Medulla oblongata (tissue), 1 donor: ENCODE data around the gene RAB20.
"Not testable (repeated sequence)": the region's sequence is repeated elsewhere in the genome, so short reads cannot be mapped to it uniquely, and the experiment has no call there.

Experiments used
- DNase-seq: peaks from one replicate; pipeline ENCODE4 v3.0.0-alpha.2; 2015; ENCODE audit errors: extremely low spot score

Gene RAB20

DNA sequence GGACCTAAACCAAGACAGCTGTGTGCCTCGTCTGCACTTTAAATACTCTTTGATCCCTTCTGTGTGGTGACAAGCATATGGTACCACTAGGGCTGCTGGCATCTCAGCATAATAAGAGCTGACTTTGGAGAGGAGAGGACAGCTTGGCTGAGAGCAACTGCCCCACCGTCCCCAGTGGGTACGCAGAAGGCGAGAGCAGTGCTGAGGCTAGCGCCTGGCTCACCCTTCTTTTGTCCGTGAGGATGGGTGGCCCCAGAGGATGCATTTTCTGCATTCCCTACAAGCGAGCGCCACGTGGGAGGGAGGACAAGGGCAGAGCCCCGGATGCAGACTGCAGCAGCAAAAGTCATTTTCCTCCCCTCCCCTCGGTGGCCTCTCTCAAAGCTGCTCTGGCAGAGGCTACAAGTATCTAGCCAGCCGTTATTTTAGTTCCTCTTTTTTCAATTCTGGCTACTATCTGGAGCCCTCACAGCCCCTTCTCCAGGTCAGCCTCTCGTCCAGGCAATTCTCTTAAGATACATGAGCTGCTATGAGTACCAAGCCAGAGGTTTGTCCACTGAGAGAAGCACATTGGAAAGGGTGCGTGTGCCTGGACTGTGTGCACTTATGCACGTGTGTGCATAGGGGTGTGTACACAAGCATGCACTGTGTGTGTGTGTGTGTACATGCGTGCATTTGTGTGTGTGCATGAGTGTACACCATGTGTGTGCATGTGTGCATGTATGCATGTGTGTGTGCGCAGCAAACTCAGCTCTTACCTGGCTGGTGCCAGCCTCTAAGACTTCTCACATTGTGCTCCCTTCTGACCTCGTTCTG lies 51.3 kb downstream of the RAB20 start:
- DNase-seq = peak; percentile 50

GRCh38 chr13:110509478-110509926 lies 52.0 kb downstream of the RAB20 start:
- DNase-seq = no peak

DNA sequence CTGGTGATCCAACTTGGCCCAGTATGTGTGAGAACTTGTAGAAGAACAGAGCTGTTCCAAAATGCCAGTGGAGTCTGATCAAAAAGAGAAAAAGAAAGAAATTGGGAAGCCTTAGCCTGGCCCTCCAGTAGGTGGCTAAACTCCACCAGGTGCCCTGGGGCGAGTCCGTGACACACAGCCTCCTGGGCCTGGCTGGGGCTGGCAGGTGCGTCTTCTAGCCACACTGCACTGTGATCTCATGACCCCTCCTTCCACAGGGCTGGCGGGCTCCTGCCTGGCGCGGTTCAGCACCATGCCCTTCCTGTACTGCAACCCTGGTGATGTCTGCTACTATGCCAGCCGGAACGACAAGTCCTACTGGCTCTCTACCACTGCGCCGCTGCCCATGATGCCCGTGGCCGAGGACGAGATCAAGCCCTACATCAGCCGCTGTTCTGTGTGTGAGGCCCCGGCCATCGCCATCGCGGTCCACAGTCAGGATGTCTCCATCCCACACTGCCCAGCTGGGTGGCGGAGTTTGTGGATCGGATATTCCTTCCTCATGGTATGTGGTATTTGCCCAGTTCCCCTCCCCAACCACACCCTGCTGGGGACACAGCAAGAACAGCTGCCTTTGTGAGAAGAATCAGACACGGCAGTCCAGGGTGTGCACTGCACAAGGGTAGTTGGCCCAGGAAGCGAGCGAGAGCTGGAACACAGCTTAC lies 53.7 kb downstream of the RAB20 start:
- DNase-seq = no peak

- DNase-seq = no peak
Measured at GRCh38 chr13:110506859-110507566, 54.5 kb downstream of the RAB20 start.

- no peak for DNase-seq
Measured at GRCh38 chr13:110506396-110506795, 55.1 kb downstream of the RAB20 start.

DNA sequence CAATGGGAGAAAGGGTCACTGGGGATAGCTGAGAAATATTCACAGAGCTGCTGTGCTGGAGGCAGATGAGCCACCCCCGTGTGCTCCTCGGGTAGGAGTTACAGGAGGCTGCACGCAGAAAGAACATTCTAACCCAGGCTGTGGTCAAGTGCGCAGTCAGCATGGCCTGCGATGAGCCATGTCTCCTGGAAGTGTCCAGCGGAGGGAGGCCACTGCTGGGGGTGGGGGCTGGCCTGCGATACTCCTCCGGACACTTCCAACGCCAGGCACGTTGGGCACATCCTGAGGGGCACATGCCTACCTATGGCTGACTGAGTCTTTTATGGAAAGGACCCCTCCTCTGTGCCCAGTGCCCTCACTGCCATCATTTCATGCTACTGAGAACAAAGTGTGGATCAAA lies 55.9 kb downstream of the RAB20 start:
- no peak for DNase-seq

- no peak for DNase-seq
Measured at GRCh38 chr13:110503979-110504499, 57.5 kb downstream of the RAB20 start.

DNA sequence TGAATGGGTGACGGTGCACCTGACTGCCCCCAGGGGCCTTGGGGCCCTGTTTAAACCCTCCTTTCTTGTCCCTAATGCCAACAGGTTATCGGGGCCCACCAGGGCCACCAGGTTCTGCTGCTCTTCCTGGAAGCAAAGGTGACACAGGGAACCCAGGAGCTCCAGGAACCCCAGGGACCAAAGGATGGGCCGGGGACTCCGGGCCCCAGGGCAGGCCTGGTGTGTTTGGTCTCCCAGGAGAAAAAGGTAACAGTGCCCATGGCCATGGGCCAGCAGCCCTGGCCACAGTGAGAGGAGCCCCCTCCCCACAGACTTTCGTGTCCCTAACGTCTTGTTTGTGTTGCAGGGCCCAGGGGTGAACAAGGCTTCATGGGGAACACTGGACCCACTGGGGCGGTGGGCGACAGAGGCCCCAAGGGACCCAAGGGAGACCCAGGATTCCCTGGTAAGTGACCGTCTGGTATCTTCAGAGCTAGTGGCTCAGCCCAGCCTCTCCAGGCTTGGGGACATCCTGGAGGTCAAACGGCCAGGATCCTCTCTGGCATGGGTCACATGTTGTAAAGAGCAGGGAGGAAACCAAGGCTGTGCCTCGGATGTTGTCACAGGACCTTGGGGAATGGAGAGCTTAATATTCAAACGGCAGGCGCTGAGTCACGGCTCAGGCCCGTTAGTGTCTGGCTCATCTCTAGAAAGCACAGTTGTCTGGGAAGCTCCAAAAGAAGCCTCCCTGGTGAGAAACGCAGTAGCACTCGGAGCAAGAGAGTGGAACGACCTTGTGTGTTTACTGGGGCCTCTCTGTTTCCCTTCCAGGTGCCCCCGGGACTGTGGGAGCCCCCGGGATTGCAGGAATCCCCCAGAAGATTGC lies 58.3 kb downstream of the RAB20 start:
- DNase-seq = no peak

DNA sequence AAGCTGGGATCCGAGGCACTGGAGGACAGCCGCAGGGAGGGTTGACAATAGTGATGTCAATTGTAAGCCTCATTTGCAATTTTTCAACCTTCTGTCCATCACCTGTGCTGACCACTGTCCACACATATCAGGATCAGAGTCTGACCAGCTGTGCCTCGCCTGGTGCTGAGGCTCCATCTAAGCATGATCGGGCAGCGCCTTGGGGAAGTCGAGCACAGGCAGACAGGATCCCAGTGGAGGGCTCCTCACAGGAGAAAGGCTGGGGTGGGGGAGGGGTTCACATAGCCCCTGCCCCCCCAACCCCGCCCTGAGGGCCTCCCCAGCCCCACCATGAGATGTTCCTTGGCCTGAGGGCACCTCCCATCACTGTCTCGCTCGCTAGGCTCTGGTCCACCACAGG lies 60.3 kb downstream of the RAB20 start:
- no peak for DNase-seq

- DNase-seq = no peak
Measured at GRCh38 chr13:110500341-110500740, 61.2 kb downstream of the RAB20 start.

GRCh38 chr13:110499621-110500281 lies 61.8 kb downstream of the RAB20 start:
- no peak for DNase-seq

DNA sequence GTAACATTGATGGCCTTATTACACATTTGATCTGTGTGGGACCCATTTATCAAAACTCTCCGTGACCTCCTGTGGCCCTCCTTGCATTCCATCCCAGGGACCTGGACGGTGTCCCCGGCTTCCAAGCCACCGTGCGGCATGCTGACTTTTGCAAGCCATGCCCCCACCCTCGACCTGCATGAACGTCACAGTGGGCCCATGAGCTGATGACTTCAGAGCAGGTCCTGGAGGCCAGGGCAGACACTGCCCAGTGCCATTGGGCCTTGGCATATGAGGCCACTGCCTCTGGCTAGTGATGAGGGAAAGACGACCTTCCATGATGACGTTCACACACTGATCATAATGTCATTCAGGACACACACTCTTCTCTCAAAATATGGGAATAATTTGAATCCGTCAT lies 62.8 kb downstream of the RAB20 start:
- no peak for DNase-seq

DNA sequence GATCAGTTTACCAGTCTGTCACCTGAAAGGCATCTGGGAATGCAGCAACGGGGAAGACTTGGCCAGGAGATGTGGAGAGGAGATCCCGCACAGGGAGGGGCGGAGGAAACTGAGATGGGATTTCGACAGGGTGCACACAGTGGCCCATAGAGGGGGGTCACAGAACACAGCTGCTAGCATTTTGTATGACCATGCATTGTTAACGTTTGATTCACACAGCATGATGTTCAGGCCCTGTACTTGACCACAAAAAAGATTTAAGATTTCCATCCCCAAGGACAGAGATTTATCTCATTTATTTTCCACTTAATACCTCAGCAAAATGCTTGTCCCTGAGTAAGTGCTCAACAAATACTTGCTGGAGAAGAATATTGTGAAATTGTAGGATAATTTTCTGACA lies 63.2 kb downstream of the RAB20 start:
- DNase-seq = no peak

DNA sequence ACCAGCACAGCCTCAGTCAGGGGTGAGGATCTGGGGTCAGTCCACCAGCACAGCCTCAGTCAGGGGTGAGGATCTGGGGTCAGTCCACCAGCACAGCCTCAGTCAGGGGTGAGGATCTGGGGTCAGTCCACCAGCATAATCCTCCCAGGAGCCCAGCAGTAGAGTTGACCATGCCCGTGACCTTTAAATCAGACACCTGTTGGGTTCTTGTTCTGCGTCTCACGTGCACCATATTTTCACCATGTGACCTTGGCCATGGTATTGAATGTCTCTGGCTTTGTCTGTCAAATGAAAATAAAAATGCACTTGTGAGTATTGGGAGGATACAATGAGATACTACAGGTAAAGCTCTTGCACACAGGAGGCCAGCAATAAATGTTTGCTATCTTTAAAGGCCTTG lies 63.6 kb downstream of the RAB20 start:
- not testable (repeated sequence) for DNase-seq

- DNase-seq = no peak
Measured at GRCh38 chr13:110497003-110497402, 64.5 kb downstream of the RAB20 start.

DNA sequence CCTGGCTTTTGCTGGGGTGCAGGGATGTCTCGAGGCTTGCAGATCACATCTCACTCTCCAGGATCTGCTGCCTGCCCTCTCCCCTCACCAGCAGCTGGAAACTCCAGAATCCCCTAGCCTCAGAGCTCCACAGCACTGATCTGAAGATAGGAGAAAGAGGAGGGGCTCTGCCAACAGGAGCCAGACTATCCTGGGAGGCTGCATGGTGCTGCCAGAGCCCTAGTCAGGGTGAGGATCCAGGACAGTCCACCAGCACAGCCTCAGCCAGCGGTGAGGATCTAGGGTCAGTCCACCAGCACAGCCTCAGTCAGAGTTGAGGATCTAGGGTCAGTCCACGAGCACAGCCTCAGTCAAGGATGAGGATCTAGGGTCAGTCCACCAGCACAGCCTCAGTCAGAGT lies 65.2 kb downstream of the RAB20 start:
- DNase-seq = no peak

DNA sequence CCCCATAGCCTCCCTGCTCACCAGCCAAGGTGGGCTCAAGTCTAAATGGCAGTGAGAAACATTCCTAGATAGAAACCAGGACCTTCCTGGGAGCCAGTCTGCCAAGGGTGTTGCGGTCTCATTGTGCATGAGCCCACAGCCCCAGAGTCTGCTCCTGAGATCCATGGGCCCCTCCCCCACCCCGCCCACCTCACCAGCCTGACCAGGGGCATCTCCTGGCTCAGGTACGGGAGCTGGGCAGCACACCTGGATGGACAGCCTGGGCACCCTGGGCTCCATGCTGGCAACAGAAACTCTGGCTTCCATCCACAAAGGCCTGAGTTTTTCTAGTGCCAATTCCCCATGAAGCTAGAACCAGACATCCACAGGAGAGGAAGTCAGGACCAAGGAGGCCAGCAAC lies 65.6 kb downstream of the RAB20 start:
- DNase-seq = no peak

DNA sequence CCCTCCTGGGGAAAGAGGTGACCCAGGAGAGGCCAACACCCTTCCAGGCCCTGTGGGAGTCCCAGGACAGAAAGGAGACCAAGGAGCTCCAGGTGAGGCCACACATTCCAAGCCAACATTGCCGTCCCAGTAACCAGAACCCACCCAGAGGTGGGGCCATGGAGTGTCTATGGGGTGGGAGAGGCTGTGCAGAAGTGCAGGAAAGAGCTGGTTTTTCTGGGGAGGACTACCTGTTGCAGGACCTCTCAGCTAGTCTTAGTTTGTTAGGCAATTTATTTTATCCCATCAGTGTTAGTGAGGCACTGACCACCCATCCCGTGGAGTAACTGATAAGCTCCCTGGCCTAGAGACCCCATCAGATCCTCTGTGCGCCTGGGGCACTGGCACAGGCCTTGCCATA lies 66.1 kb downstream of the RAB20 start:
- no peak for DNase-seq

DNA sequence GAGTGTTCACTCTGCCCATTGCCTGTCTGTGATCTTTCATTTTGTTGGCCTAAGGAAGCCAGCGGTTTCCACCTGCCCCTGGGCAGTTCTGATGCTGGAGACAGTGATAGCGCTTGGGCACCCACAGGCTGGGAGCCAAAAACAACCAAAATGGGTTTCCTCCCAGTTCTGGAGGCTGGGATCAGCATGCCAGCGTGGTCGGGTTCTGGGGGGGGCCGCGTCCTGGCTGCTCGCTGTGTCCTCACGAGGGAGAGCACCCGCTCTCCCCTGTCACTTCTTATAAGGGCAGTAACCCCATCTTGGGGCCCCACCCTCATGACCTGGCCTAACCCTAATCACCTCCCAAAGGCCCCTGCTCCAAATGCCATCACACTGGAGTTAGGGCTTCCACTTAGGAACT lies 67.9 kb downstream of the RAB20 start:
- no peak for DNase-seq

- DNase-seq = no peak
Measured at GRCh38 chr13:110492679-110493593, 68.6 kb downstream of the RAB20 start.
